BE2C (cell line): Measurements from ENCODE around the gene ADAMTS9.
A peak's percentile ranks its signal among the peaks of the same experiment; 100 is the strongest.

ENCODE experiments used
- DNase-seq: peaks from one replicate; pipeline ENCODE4 v3.0.0-alpha.2; 2020
- H3K27me3 ChIP-seq: fragments of 250-450 bp; sonication (Bioruptor Pico); 2 replicates; pipeline ENCODE4 v1.5.1; 2020; ENCODE audit warnings: mild to moderate bottlenecking
- H3K36me3 ChIP-seq: fragments of 250-450 bp; sonication (Bioruptor Pico); 2 replicates; pipeline ENCODE4 v1.5.1; 2020; ENCODE audit warnings: mild to moderate bottlenecking
- H3K4me1 ChIP-seq: fragments of 250-450 bp; sonication (Bioruptor Pico); 2 replicates; pipeline ENCODE4 v1.5.1; 2020
- H3K4me3 ChIP-seq: 2 replicates; pipeline ENCODE4 v1.5.1; 2011; ENCODE audit warnings: low read depth, low read length
- H3K9me3 ChIP-seq: fragments of 250-450 bp; sonication (Bioruptor Pico); 2 replicates; pipeline ENCODE4 v1.5.1; 2020
- CTCF ChIP-seq: IDR thresholded peaks from 2 replicates; pipeline ENCODE4 v1.5.1; 2012; ENCODE audit warnings: mild to moderate bottlenecking, low read depth, low read length

Gene ADAMTS9

GRCh38 chr3:64718976-64719375, 31.2 kb upstream of the ADAMTS9 start:
- no peak for TF ChIP-seq CTCF
- no peaks in the 10 kb centered on the region for H3K9me3 ChIP-seq
- H3K36me3 ChIP-seq, result no peaks in the 10 kb centered on the region
- H3K27me3 ChIP-seq, result no peaks in the 10 kb centered on the region
- H3K4me3 ChIP-seq, result no peak overlapping the region
- no peaks in the 10 kb centered on the region for H3K4me1 ChIP-seq
- DNase-seq, result no peak

GRCh38 chr3:64717872-64718613, 30.2 kb upstream of the ADAMTS9 start:
- Histone ChIP-seq H3K36me3 (no peaks in the 10 kb centered on the region), H3K27me3 (no peaks in the 10 kb centered on the region), H3K9me3 (no peaks in the 10 kb centered on the region), H3K4me1 (no peaks in the 10 kb centered on the region), H3K4me3 (no peak overlapping the region)
- no peak for DNase-seq
- TF ChIP-seq CTCF, result peak; percentile 50

DNA sequence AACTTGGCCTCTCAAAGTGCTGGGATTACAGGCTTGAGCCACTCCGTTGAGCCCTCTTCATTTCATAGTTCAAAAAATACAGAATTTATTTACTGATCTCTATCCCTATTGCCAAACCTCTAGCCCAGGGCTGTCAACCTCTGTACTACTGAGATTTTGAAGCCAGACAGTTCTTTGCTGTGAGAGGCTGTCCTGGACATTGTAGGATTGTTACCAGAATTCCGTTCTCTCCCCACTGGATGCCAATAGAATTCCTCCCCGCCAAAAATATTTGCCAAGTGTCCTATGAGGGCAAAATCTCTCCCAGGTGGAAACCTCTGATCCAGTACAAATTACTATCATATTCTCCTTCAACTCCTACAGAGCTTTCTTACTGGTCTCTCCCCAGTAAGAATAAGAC, 29.6 kb upstream of the ADAMTS9 start:
- no peaks in the 10 kb centered on the region for H3K9me3 ChIP-seq
- DNase-seq, result no peak
- no peaks in the 10 kb centered on the region for H3K27me3 ChIP-seq
- no peaks in the 10 kb centered on the region for H3K36me3 ChIP-seq
- H3K4me1 ChIP-seq, result no peaks in the 10 kb centered on the region
- no peak for TF ChIP-seq CTCF
- no peak overlapping the region for H3K4me3 ChIP-seq

GRCh38 chr3:64716110-64716710, 28.4 kb upstream of the ADAMTS9 start:
- Histone ChIP-seq H3K4me3 (no peak overlapping the region), H3K9me3 (no peaks in the 10 kb centered on the region), H3K27me3 (no peaks in the 10 kb centered on the region), H3K4me1 (no peaks in the 10 kb centered on the region), H3K36me3 (no peaks in the 10 kb centered on the region)
- DNase-seq, result no peak
- TF ChIP-seq CTCF, result no peak

DNA sequence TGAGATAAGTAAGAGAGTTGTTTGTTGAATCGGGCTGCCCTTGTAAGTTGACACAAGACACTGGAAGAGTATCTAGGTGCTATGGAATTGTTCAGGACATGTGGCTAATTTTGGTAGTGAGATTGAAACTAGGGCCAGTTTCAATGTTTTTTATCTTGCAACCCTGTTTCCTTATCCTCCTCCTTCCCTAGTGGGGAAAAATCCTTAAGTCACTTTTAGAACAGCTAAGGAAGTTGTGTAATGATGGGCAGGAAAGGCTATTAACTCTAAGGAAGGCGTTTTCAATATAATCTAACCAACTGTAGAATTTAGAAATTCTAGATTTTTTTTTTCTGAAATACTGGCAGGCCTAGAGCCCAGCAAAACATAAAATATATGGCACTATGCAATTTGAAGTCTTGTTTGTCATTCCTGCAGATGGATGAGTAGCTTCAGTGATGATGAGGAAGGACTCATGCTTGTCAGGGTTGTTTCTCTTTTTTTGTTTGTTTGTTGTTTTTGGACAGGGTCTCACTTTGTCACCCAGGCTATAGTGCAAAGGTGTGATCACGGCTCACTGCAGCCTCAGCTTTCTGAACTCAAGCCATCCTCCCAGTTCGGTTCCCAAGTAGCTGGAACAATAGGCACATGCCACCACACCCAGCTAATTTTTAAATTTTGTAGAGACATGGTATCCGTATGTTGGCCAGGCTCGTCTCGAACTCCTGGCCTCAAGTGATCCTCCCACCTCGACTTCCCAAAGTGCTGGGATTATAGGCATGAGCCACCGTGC, 27.6 kb upstream of the ADAMTS9 start:
- Histone ChIP-seq H3K36me3 (no peaks in the 10 kb centered on the region), H3K4me1 (no peaks in the 10 kb centered on the region), H3K9me3 (no peaks in the 10 kb centered on the region), H3K4me3 (no peak overlapping the region), H3K27me3 (no peaks in the 10 kb centered on the region)
- no peak for DNase-seq
- no peak for TF ChIP-seq CTCF

GRCh38 chr3:64708456-64708855, 20.7 kb upstream of the ADAMTS9 start:
- Histone ChIP-seq H3K4me1 (no peaks in the 10 kb centered on the region), H3K36me3 (no peaks in the 10 kb centered on the region), H3K4me3 (no peak overlapping the region), H3K9me3 (no peaks in the 10 kb centered on the region), H3K27me3 (no peaks in the 10 kb centered on the region)
- TF ChIP-seq CTCF, result no peak
- DNase-seq, result no peak
